ENCODE measurements around the gene PARG. TPM values are rescaled to one million over a fixed set of nuclear protein-coding genes. Genes with fewer than 3 reads are reported as not detected.

PARG gene
- total RNA-seq, 1 donor: 42.7 TPM

DNA sequence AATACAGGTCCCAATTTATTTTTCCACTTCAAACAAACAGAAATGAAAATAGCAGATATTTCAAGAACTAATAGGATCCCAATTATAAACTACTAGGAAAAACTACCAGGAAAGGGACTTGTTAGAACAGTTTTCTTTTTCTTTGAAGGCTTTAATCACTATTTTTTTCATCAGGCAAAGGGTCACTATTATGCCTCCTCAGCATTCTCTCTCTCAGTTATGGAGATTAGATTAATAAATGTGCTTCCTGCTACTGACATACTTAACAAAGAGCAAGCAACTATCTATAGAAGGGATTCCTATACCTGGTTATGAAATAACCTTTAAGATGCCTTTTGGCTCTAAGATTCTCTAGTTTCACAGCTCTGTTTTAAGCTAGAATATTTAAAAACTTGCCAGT, 108.7 kb downstream of the PARG start:
- no peak overlapping the region for H3K4me3 ChIP-seq (ENCODE audit: low read depth, low read length)
- TF ChIP-seq, protein P1, sequence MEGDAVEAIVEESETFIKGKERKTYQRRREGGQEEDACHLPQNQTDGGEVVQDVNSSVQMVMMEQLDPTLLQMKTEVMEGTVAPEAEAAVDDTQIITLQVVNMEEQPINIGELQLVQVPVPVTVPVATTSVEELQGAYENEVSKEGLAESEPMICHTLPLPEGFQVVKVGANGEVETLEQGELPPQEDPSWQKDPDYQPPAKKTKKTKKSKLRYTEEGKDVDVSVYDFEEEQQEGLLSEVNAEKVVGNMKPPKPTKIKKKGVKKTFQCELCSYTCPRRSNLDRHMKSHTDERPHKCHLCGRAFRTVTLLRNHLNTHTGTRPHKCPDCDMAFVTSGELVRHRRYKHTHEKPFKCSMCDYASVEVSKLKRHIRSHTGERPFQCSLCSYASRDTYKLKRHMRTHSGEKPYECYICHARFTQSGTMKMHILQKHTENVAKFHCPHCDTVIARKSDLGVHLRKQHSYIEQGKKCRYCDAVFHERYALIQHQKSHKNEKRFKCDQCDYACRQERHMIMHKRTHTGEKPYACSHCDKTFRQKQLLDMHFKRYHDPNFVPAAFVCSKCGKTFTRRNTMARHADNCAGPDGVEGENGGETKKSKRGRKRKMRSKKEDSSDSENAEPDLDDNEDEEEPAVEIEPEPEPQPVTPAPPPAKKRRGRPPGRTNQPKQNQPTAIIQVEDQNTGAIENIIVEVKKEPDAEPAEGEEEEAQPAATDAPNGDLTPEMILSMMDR (IDR thresholded peaks at IDR 0.05; ENCODE audit: insufficient read depth, low read depth, low read length): no peak
- DNase-seq (ENCODE audit: low read depth): no peak

GRCh38 chr10:49831352-49832035, 110.3 kb downstream of the PARG start:
- TF ChIP-seq, protein P1 (IDR thresholded peaks at IDR 0.05; ENCODE audit: insufficient read depth, low read depth, low read length): no peak
- no peak overlapping the region for H3K4me3 ChIP-seq (ENCODE audit: low read depth, low read length)
- peak; percentile 25 for DNase-seq (ENCODE audit: low read depth)

DNA sequence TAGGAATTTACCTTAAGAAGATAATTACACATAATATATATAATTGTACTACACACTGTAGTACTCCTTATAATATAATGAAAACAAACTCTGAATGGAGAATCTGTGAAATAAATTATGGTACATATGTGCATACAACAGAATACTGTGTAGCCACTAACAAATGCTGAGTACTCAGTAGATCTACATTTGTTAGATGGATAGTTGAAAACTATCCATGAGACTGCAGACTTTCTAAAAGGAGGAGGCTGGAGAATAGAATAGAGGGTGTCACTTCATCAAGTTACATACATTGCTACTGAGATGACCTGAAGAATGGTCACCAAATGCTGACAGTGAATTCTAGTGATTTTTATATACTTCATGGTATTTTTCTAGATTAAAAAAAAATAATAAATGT, 111.0 kb downstream of the PARG start:
- H3K4me3 ChIP-seq (ENCODE audit: low read depth, low read length): no peak overlapping the region
- TF ChIP-seq, protein P1 (IDR thresholded peaks at IDR 0.05; ENCODE audit: insufficient read depth, low read depth, low read length): no peak

DNA sequence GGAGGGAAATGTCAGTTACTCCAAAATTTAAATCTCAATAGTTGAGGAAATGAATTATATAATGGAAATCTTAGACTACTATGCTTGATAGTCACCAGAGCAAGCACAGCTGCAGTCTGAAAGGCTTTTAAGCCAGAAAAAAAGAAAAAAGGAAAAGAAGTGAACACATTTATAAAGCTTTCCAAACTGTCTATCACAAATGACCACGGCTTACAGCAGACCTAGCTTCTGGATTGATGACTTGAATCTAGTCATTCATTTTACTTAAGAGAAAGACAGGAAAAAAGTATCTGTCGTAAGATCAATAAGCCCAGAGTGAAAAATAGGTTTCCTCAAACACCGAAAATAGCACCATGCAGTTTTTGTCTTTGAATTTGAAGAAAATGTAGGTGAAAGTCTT, 111.8 kb downstream of the PARG start:
- H3K4me3 ChIP-seq (ENCODE audit: low read depth, low read length): no peak overlapping the region
- TF ChIP-seq, protein P1 (IDR thresholded peaks at IDR 0.05; ENCODE audit: insufficient read depth, low read depth, low read length): no peak
- no peak for DNase-seq (ENCODE audit: low read depth)

More for the DNA sequence above, 111.0 kb downstream of the PARG start:
- DNase-seq (ENCODE audit: low read depth): no peak

GRCh38 chr10:49827297-49827696, 114.5 kb downstream of the PARG start:
- peak; percentile 25 for DNase-seq (ENCODE audit: low read depth)
- TF ChIP-seq, protein P1 (IDR thresholded peaks at IDR 0.05; ENCODE audit: insufficient read depth, low read depth, low read length): no peak
- no peak overlapping the region for H3K4me3 ChIP-seq (ENCODE audit: low read depth, low read length)

GRCh38 chr10:49819234-49819958, 122.4 kb downstream of the PARG start:
- TF ChIP-seq, protein P1 (IDR thresholded peaks at IDR 0.05; ENCODE audit: insufficient read depth, low read depth, low read length): no peak
- no peak for DNase-seq (ENCODE audit: low read depth)
- no peak overlapping the region for H3K4me3 ChIP-seq (ENCODE audit: low read depth, low read length)
